OCI-LY1 (cell line): ENCODE results near the gene UBE2V1.

Source experiments
- EZH2 ChIP-seq: fragments of 200-600 bp; sonication (generic), shearing (Covaris generic); IDR thresholded peaks from 2 replicates; pipeline ENCODE4 v1.8.0; 2017; ENCODE audit warnings: borderline replicate concordance, mixed run types, mild to moderate bottlenecking, antibody characterized with exemption, low read length, moderate library complexity, mixed read lengths
- TF ChIP-seq, protein P1 (sequence below): fragments of 200-600 bp; sonication (generic), shearing (Covaris generic); IDR thresholded peaks from 2 replicates; pipeline ENCODE4 v1.5.1; 2017; ENCODE audit warnings: mild to moderate bottlenecking, antibody characterized with exemption, low read length, moderate library complexity, mixed read lengths

DNA sequence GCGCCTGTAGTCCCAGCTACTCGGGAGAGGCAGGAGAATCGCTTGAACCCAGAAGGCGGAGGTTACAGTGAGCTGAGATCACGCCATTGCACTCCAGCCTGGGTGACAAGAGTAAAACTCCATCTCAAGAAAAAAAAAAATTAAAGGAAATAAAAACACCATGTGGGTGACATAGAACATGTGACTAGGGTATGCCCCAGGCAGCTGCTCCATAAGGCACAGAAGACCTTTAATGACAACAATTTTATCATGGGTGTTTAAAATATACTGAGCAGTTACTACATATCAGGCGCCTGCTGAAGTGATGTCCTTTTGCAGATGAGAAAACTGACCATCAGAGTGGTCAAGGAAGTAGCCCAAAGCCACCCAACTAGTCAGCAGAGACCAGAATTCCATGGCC lies 32.6 kb upstream of the UBE2V1 start:
- TF ChIP-seq, protein P1, sequence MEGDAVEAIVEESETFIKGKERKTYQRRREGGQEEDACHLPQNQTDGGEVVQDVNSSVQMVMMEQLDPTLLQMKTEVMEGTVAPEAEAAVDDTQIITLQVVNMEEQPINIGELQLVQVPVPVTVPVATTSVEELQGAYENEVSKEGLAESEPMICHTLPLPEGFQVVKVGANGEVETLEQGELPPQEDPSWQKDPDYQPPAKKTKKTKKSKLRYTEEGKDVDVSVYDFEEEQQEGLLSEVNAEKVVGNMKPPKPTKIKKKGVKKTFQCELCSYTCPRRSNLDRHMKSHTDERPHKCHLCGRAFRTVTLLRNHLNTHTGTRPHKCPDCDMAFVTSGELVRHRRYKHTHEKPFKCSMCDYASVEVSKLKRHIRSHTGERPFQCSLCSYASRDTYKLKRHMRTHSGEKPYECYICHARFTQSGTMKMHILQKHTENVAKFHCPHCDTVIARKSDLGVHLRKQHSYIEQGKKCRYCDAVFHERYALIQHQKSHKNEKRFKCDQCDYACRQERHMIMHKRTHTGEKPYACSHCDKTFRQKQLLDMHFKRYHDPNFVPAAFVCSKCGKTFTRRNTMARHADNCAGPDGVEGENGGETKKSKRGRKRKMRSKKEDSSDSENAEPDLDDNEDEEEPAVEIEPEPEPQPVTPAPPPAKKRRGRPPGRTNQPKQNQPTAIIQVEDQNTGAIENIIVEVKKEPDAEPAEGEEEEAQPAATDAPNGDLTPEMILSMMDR = no peak
- no peak for TF ChIP-seq EZH2
